Ecto neural progenitor cell (in vitro differentiated cells): Measurements from ENCODE around the gene MAP1LC3B2.

Source experiments
- DNase-seq: peaks from one replicate; pipeline ENCODE4 v3.0.0-alpha.2; 2018; ENCODE audit warnings: low spot score

The MAP1LC3B2 gene

GRCh38 chr12:116615141-116615861 lies 56.1 kb downstream of the MAP1LC3B2 start:
- no peak for DNase-seq

DNA sequence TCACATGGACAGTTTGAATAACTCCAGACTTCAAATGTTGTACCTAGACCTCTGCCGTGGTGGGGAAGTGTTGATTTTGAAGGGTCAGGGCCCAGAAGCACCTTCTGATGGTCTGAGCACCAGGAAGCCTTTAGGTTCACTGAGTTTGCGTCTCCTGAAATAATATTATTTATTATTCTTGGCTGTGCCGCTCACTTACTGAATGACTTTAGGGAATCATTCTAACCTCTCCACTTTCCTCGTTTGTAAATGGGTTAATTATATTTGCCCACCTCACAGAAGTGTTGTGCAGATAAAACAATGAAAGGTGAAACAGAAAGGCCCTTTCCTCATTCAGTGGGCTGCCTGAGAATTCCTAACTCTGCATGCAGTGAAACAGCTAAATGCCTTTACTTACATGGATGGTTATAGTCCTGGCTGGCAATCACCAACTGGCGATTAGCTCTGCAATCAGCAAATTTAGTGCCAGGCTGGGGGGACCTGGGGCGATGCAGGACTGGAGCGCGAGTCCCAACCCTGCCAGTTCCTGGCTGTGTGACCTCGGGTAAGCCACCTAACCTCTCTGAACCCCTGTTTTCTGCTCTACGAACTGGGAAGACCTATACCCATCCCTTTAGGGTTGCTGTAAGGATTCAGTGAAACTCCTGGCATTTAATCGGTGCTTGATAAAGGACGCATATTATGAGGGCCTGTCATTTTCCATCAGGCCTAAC lies 57.5 kb downstream of the MAP1LC3B2 start:
- no peak for DNase-seq

- DNase-seq = no peak
Observed at GRCh38 chr12:116619246-116619645, 60.1 kb downstream of the MAP1LC3B2 start.

GRCh38 chr12:116620124-116620491 lies 60.9 kb downstream of the MAP1LC3B2 start:
- DNase-seq = no peak

- no peak for DNase-seq
Observed at GRCh38 chr12:116620492-116621191, 61.5 kb downstream of the MAP1LC3B2 start.

GRCh38 chr12:116621194-116621593 lies 62.0 kb downstream of the MAP1LC3B2 start:
- DNase-seq = no peak

DNA sequence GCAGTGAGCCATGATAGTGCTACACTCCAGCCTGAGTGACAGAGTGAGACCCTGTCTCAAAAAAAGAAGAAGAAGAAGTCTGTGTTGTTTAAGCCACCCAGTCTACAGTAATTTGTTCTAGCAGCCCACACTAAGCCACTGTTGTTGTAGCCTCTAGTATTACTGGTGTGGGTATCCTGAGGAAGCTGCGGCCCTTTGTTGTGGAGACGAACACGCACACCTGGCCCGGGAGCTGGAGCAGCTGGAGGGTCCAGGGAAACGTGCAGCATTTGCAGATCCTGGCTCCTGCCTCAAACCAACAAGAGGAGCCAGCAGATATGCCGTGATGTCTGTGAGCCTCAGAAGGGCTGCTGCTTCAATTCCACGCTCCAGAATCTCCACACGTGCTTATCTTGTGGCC lies 65.3 kb downstream of the MAP1LC3B2 start:
- DNase-seq = no peak

DNA sequence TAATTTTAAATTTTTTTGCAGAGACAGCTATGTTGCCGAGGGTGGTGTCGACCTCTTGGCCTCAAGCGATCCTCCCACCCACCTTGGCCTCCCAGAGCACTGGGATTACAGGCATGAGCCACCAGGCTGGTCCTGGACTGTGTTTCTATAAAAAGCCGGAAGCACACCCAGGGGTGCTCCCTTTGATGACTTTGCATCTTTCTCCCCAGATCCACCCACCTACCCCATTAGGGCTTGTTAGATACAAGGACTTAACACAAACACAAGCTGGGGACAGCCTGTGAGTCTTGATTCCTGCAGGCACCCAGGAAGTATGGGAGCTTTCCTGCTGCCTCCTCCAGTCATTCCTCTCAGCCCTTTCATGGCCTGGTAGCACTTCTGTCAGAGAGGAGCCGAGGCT lies 67.0 kb downstream of the MAP1LC3B2 start:
- DNase-seq = no peak
